ENCODE results near the gene DICER1. TPM values are rescaled to one million over a fixed set of nuclear protein-coding genes. Genes with fewer than 3 reads are reported as not detected.

Gene DICER1
- total RNA-seq, 1 experiment from 2014 or later, result 57.3 TPM

GRCh38 chr14:95191445-95192199 is 34.3 kb upstream of the DICER1 start:
- H3K4me3 ChIP-seq (ENCODE audit: low read depth, low read length), result no peak overlapping the region
- CTCF ChIA-PET, result no interaction called here

GRCh38 chr14:95190857-95191256 is 33.5 kb upstream of the DICER1 start:
- no peak for DNase-seq
- Histone ChIP-seq H3K27me3 (replicated peaks; ENCODE audit: control insufficient read depth, insufficient read depth, low read length) (no peaks in the 10 kb centered on the region), H3K4me3 (ENCODE audit: low read depth, low read length) (no peak overlapping the region), H3K9me3 (no peaks in the 10 kb centered on the region; the same call in 1 of the 2 replicates), H3K36me3 (ENCODE audit: control insufficient read depth, insufficient read depth, low read length) (no peaks in the 10 kb centered on the region), H3K4me1 (no peaks in the 10 kb centered on the region)
- Mint-ChIP-seq H3K4me1 (ENCODE audit: low read depth, unreplicated experiment) (no peaks in the 10 kb centered on the region), H3K36me3 (ENCODE audit: insufficient read depth, unreplicated experiment) (peaks cover 6% of the 10 kb centered on the region), H3K27ac (ENCODE audit: unreplicated experiment) (no peak overlapping the region), H3K9me3 (ENCODE audit: unreplicated experiment) (peaks cover 12% of the 10 kb centered on the region), H3K4me3 (ENCODE audit: unreplicated experiment) (no peak overlapping the region), H3K27me3 (ENCODE audit: insufficient read depth, unreplicated experiment) (no peaks in the 10 kb centered on the region)
- intact Hi-C loops (cut with micrococcal nuclease; ENCODE audit: unreplicated experiment), result no loop called here
- CTCF ChIA-PET, result interaction anchor here (0.5 kb wide), 1 partner anchor 36 kb away, joined by 4 read pairs; no protein-coding TSS in a partner anchor
- no peak for TF ChIP-seq CTCF (IDR thresholded peaks at IDR 0.05; ENCODE audit: insufficient read depth in 1 of 2, low read depth in 1 of 2, low read length in 1 of 2, severe bottlenecking in 1 of 2, unreplicated experiment in 1 of 2)
- no TSS peak for BruUV-seq (replicated peaks)
- POLR2A ChIA-PET, result no interaction called here

More at GRCh38 chr14:95191445-95192199, 34.3 kb upstream of the DICER1 start:
- no peak overlapping the region for H3K4me3 Mint-ChIP-seq (ENCODE audit: unreplicated experiment)
- no peak overlapping the region for H3K27ac Mint-ChIP-seq (ENCODE audit: unreplicated experiment)
- no peaks in the 10 kb centered on the region for H3K4me1 Mint-ChIP-seq (ENCODE audit: low read depth, unreplicated experiment)
- intact Hi-C loops (cut with micrococcal nuclease; ENCODE audit: unreplicated experiment), result no loop called here
- H3K27me3 ChIP-seq (replicated peaks; ENCODE audit: control insufficient read depth, insufficient read depth, low read length), result no peaks in the 10 kb centered on the region
- no TSS peak for BruUV-seq (replicated peaks)
- H3K9me3 ChIP-seq, result no peaks in the 10 kb centered on the region; the same call in 1 of the 2 replicates
- POLR2A ChIA-PET, result no interaction called here
- no peak for DNase-seq
- peaks cover 6% of the 10 kb centered on the region for H3K36me3 Mint-ChIP-seq (ENCODE audit: insufficient read depth, unreplicated experiment)
- H3K4me1 ChIP-seq, result peaks cover 3% of the 10 kb centered on the region; the same call in 1 of the 2 replicates
- peaks cover 12% of the 10 kb centered on the region for H3K9me3 Mint-ChIP-seq (ENCODE audit: unreplicated experiment)
- no peaks in the 10 kb centered on the region for H3K27me3 Mint-ChIP-seq (ENCODE audit: insufficient read depth, unreplicated experiment)
- TF ChIP-seq CTCF (IDR thresholded peaks at IDR 0.05; ENCODE audit: insufficient read depth in 1 of 2, low read depth in 1 of 2, low read length in 1 of 2, severe bottlenecking in 1 of 2, unreplicated experiment in 1 of 2), result no peak
- H3K36me3 ChIP-seq (ENCODE audit: control insufficient read depth, insufficient read depth, low read length), result no peaks in the 10 kb centered on the region

- Mint-ChIP-seq H3K27ac (ENCODE audit: unreplicated experiment) (no peak overlapping the region), H3K4me1 (ENCODE audit: low read depth, unreplicated experiment) (no peaks in the 10 kb centered on the region), H3K36me3 (ENCODE audit: insufficient read depth, unreplicated experiment) (peaks cover 9% of the 10 kb centered on the region), H3K9me3 (ENCODE audit: unreplicated experiment) (peaks cover 12% of the 10 kb centered on the region), H3K27me3 (ENCODE audit: insufficient read depth, unreplicated experiment) (no peaks in the 10 kb centered on the region), H3K4me3 (ENCODE audit: unreplicated experiment) (no peak overlapping the region)
- CTCF ChIA-PET, result interaction anchor here (0.5 kb wide), 1 partner anchor 36 kb away, joined by 4 read pairs; no protein-coding TSS in a partner anchor
- no peaks in the 10 kb centered on the region; the same call in 1 of the 2 replicates for H3K9me3 ChIP-seq
- POLR2A ChIA-PET, result no interaction called here
- BruUV-seq (replicated peaks), result no TSS peak
- TF ChIP-seq CTCF (IDR thresholded peaks at IDR 0.05; ENCODE audit: insufficient read depth in 1 of 2, low read depth in 1 of 2, low read length in 1 of 2, severe bottlenecking in 1 of 2, unreplicated experiment in 1 of 2), result no peak
- H3K4me3 ChIP-seq (ENCODE audit: low read depth, low read length), result no peak overlapping the region
- no peaks in the 10 kb centered on the region for H3K4me1 ChIP-seq
- intact Hi-C loops (cut with micrococcal nuclease; ENCODE audit: unreplicated experiment), result no loop called here
- H3K36me3 ChIP-seq (ENCODE audit: control insufficient read depth, insufficient read depth, low read length), result no peaks in the 10 kb centered on the region
- no peak for DNase-seq
- no peaks in the 10 kb centered on the region for H3K27me3 ChIP-seq (replicated peaks; ENCODE audit: control insufficient read depth, insufficient read depth, low read length)
These were observed 33.1 kb upstream of the DICER1 start for GRCh38 chr14:95190346-95190840.

Measured in Caco-2 (cell line).